HUES48 (cell line): ENCODE data around the gene PHC2.

Source experiments
- H3K27ac ChIP-seq: one replicate; pipeline ENCODE4 v1.7.0; 2013; ENCODE audit warnings: low read depth, low read length, inconsistent platforms
- H3K27me3 ChIP-seq: 2 replicates; pipeline ENCODE4 v1.6.1; 2013; ENCODE audit warnings: mild to moderate bottlenecking, low read length; ENCODE audit not compliant: control insufficient read depth, insufficient read depth
- H3K36me3 ChIP-seq: 2 replicates; pipeline ENCODE4 v1.6.1; 2013; ENCODE audit warnings: low read length; ENCODE audit not compliant: control insufficient read depth, insufficient read depth
- H3K4me1 ChIP-seq: 2 replicates; pipeline ENCODE4 v1.6.1; 2013; ENCODE audit warnings: mild to moderate bottlenecking, low read length; ENCODE audit not compliant: control insufficient read depth, insufficient read depth
- H3K4me3 ChIP-seq: 2 replicates; pipeline ENCODE4 v1.5.1; 2013; ENCODE audit warnings: mild to moderate bottlenecking, low read depth, low read length
- H3K9ac ChIP-seq: 2 replicates; pipeline ENCODE4 v1.6.1; 2013; ENCODE audit warnings: mild to moderate bottlenecking, low read depth, low read length, moderate library complexity
- H3K9me3 ChIP-seq: 2 replicates; pipeline ENCODE4 v1.6.1; 2013; ENCODE audit warnings: low read length; ENCODE audit not compliant: control insufficient read depth, insufficient read depth

The PHC2 gene

GRCh38 chr1:33434363-33434750 is 3.5 kb upstream of the PHC2 start:
- peaks cover 20% of the 10 kb centered on the region for H3K27me3 ChIP-seq
- peaks cover 8% of the 10 kb centered on the region for H3K4me1 ChIP-seq
- no peak overlapping the region for H3K4me3 ChIP-seq
- peak overlapping the region; percentile 39 for H3K27ac ChIP-seq
- H3K36me3 ChIP-seq, result no peaks in the 10 kb centered on the region
- no peaks in the 10 kb centered on the region for H3K9me3 ChIP-seq
- no peak overlapping the region for H3K9ac ChIP-seq

DNA sequence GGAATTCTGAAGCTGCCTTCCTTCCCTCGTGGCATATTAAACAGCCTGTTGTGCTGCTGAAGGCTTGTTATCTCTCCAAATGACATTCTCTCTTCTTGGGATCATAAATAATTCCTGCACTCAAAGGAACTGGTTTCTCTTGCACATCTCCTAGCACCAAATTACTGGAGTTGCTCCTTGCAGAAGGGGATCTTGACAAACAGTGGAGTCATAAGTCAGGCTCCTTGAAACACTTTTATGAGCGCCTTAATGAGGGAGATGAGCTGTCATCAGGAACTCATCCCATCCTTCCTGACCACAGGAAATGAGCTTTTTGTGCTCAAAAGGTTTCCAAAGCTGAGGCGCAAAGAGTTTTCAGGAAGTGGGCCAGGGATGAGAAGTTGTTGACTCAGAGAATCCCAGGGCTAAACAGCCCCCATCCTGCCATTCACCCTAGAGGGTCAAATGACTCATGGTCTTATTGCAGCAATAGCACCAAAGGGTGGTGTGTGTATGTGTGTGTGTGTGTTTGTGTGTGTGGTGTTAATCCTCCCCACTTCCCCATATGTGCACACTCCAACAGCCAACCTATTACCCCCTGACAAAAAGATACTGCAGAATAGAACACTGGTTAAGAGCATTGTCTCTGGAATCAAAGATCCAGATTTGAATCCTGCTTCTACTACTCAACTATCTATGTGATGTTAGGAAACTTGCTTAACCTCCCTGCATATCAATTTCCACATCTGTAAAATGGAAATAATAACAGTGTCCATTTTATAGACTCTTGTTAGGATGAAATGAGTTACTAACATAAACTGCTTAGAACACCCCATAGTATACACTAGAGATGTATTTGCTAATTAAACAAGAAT is 2.8 kb upstream of the PHC2 start:
- Histone ChIP-seq H3K27ac (peak overlapping the region; percentile 78), H3K4me1 (peaks cover 14% of the 10 kb centered on the region), H3K9me3 (no peaks in the 10 kb centered on the region), H3K36me3 (no peaks in the 10 kb centered on the region), H3K27me3 (peaks cover 26% of the 10 kb centered on the region), H3K9ac (no peak overlapping the region), H3K4me3 (no peak overlapping the region)

DNA sequence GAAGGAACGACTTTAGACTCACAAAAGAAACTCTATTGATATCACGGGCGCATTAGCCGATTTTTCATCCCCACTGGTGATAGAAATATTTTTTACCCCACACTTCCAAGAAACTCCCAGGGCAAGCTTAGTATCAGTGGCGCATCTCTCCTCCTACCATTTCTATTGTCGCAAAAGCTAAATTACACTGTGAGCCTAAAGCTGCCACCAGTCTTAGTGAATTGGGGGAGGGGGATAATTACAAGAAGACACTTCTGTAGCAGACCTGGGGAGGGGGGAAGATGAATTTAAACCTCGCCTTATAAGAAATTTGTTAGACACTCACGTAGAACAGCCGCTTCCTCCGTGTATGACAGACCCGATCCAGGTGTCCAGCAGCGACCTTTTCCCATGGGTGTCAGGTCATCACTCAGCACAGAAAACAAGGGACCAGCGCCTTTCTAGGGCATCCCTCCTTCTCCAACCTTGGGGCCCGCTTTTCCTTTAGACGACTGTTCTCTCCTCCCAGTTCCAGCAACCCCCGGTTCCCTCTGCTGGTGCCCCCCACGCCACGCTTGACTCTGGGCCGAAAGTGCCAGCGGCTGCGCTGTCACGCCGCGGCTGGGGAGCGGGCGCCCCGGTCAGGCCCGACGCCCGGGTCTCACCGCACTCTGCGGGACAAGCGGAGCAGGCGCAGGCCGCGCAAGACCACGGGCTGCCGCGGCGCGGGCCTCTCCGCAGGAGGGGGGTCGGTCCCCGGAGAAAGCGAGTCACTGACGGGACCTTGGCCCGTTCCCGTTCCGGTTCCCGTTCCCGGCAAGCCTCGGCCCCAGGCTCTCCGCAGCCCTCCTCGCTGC is 821 bp downstream of the PHC2 start:
- no peaks in the 10 kb centered on the region for H3K36me3 ChIP-seq
- peaks cover 16% of the 10 kb centered on the region for H3K4me1 ChIP-seq
- H3K9me3 ChIP-seq, result no peaks in the 10 kb centered on the region
- peak overlapping the region; percentile 74 for H3K4me3 ChIP-seq
- peaks cover 32% of the 10 kb centered on the region for H3K27me3 ChIP-seq
- H3K27ac ChIP-seq, result no peak overlapping the region
- no peak overlapping the region for H3K9ac ChIP-seq

GRCh38 chr1:33429332-33429731 is 1.6 kb downstream of the PHC2 start:
- Histone ChIP-seq H3K36me3 (no peaks in the 10 kb centered on the region), H3K9ac (no peak overlapping the region), H3K4me1 (peaks cover 16% of the 10 kb centered on the region), H3K4me3 (peak overlapping the region; percentile 74), H3K27ac (no peak overlapping the region), H3K27me3 (peaks cover 32% of the 10 kb centered on the region), H3K9me3 (no peaks in the 10 kb centered on the region)

DNA sequence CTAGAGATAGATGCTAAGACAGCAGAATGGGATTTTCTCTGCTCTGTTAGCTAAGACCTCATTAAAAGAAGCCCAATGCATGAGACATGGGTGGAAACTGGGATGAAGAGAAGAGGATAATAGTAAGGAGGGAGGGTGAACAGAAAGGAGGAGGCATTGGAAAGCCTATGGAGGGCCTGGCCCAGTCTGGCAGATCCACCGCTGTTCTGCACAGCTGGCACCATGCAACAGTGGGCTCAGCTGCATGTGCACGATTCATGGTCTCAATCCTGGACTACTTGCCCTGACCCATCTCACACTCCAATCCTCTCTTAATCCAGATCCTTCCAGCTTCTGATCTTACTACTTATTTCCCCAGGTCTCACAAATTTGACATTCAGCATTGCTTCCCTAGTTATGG is 2.2 kb downstream of the PHC2 start:
- peaks cover 16% of the 10 kb centered on the region for H3K4me1 ChIP-seq
- H3K27me3 ChIP-seq, result peaks cover 32% of the 10 kb centered on the region
- no peak overlapping the region for H3K27ac ChIP-seq
- H3K36me3 ChIP-seq, result no peaks in the 10 kb centered on the region
- H3K9ac ChIP-seq, result no peak overlapping the region
- H3K9me3 ChIP-seq, result no peaks in the 10 kb centered on the region
- H3K4me3 ChIP-seq, result no peak overlapping the region

GRCh38 chr1:33426916-33427315 is 4.0 kb downstream of the PHC2 start:
- H3K27me3 ChIP-seq, result peaks cover 30% of the 10 kb centered on the region
- no peak overlapping the region for H3K4me3 ChIP-seq
- no peaks in the 10 kb centered on the region for H3K36me3 ChIP-seq
- no peaks in the 10 kb centered on the region for H3K9me3 ChIP-seq
- H3K9ac ChIP-seq, result no peak overlapping the region
- peaks cover 16% of the 10 kb centered on the region for H3K4me1 ChIP-seq
- H3K27ac ChIP-seq, result no peak overlapping the region

- H3K27ac ChIP-seq, result no peak overlapping the region
- no peak overlapping the region for H3K9ac ChIP-seq
- H3K9me3 ChIP-seq, result no peaks in the 10 kb centered on the region
- peaks cover 20% of the 10 kb centered on the region for H3K4me1 ChIP-seq
- no peak overlapping the region for H3K4me3 ChIP-seq
- no peaks in the 10 kb centered on the region for H3K36me3 ChIP-seq
- H3K27me3 ChIP-seq, result peaks cover 23% of the 10 kb centered on the region
These were observed 5.0 kb downstream of the PHC2 start for GRCh38 chr1:33425900-33426299.

GRCh38 chr1:33424610-33425009 is 6.3 kb downstream of the PHC2 start:
- Histone ChIP-seq H3K4me1 (peaks cover 13% of the 10 kb centered on the region), H3K9ac (no peak overlapping the region), H3K4me3 (no peak overlapping the region)

GRCh38 chr1:33424205-33424604 is 6.7 kb downstream of the PHC2 start:
- no peak overlapping the region for H3K27ac ChIP-seq
- H3K4me3 ChIP-seq, result no peak overlapping the region
- no peaks in the 10 kb centered on the region for H3K36me3 ChIP-seq
- H3K4me1 ChIP-seq, result peaks cover 10% of the 10 kb centered on the region
- H3K9ac ChIP-seq, result no peak overlapping the region
- peaks cover 10% of the 10 kb centered on the region; the same call in 1 of the 2 replicates for H3K27me3 ChIP-seq
- no peaks in the 10 kb centered on the region for H3K9me3 ChIP-seq

More at GRCh38 chr1:33424610-33425009, 6.3 kb downstream of the PHC2 start:
- Histone ChIP-seq H3K9me3 (no peaks in the 10 kb centered on the region), H3K27ac (no peak overlapping the region), H3K27me3 (peaks cover 14% of the 10 kb centered on the region), H3K36me3 (no peaks in the 10 kb centered on the region)

DNA sequence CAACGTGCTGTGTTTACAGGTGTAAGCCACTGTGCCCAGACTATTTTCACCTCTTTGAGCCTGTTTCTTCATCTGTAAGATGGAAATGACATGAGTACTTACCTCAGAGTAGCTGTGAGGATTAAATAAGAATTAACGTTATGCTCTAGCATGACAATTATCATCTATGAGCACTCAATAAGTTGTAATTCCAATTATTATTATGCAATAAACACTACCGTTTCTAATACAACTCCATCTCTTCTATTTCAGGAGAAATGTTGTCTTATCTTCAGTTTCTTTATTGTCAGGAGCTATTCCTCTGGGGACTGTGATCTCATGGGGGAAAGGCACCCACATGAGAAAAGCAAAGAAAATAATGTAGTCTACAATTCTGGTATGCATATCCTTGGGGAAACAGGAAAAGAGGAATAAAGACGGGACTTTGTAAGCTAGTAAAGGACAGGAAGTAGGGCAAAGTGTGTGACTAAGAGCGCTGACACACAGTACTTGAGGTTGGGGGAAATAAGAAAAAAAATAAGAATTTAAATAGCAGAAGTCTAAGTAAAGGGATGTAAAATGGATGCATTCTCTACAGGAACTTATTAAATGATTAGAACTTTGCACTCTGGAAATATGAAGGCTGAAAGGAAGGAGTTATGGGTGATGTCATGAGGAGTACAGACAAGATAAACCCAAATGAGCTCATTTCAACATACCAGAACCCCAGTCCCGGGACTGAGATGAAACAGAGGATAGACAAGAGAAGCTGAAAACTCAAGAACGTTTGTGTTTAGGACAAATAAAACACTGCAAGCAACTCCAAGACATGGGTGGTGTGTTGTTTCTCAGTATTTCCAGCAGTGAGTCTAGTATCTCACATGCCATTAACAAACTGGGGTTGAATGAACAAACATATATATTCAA is 9.8 kb downstream of the PHC2 start:
- Histone ChIP-seq H3K4me3 (no peak overlapping the region), H3K9ac (no peak overlapping the region), H3K9me3 (peaks cover 6% of the 10 kb centered on the region; the same call in 1 of the 2 replicates), H3K27me3 (no peaks in the 10 kb centered on the region), H3K27ac (peak overlapping the region; percentile 36), H3K36me3 (no peaks in the 10 kb centered on the region), H3K4me1 (peaks cover 4% of the 10 kb centered on the region; the same call in 1 of the 2 replicates)
